HG03097 (cell line): ENCODE data around the gene PTPN9.
"Not testable (repeated sequence)": the region's sequence is repeated elsewhere in the genome, so short reads cannot be mapped to it uniquely, and the experiment has no call there.

Experiments
- ATAC-seq: cut with Tn5 transposase; IDR thresholded peaks from one replicate; pipeline ENCODE4 v1.9.1; 2021; ENCODE audit not compliant: unreplicated experiment, low FRiP score

PTPN9 gene

DNA sequence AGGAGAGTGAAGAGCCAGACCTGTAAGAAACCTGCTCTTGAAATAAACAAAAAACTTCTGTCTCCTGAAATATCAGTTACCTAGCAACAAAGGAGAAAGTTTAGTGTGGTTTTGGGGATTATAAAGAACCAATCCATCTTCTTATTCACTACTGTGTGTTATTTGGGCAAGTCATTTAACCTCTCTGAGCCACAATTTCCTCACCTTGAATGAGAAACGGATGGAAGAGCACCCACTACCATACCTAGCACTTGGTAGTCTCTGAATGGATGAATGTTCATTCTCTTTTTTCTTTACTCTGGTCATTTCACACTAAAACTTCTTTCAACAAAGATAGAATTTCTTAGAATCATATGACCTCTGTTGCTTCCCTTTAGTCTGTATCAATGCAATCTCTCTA, 45.2 kb downstream of the PTPN9 start:
- ATAC-seq: no peak

DNA sequence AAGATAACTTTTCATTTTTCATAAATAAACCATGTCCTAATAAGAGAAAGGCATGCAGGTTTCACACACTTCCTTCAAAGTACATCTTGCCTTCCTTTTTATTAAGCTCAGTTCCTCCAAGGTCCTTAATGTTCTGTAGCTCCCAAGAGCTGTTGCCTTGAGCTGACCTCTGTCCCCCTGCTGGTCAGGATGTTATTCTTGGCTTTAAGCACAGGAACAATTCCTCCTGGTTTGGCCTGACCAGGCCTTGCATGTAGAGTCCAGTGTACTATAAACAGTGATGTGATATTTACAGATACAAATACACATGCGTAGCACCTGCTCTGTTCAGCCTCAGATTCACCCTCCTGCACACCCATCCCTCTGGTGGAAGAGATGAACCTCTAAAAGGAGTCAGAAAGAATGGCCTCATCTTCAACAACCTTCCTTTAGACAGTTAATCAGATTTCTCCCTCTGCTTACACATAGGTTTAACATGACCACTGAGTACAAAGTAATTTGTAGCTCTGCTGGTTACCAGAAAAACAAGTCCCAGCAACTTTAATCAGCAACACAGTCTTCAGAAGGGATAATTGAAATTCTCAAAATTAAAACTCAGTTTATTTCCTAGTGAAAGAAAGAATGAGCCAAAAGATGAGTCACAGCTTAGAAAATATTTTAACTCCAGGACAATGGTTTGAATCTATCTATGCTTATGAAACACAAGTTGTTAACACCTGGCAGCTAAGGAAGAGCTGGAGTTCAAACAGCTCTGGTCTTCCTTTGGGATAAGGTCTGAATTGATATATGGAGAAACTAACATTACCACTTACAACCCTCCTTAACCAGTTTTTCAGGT, 46.5 kb downstream of the PTPN9 start:
- ATAC-seq: no peak

DNA sequence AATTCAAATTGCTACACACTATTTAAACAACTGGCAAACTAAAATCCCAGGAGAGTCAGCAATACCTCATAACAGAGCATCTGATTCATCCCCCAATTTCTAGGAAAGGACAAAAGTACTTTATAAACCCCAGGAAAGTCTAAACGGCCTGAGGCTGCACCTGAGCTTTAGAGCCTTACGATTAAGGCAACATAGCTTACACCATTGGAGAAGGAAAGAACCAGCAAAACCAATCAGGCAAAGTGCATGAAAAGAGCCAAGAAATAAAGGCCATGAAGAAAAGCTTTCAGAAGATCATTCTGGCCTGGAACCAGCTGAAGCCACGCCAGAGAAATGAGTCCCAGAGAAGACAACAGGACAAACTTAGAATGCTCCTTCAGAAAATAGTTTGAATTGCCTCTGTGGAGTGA, 48.1 kb downstream of the PTPN9 start:
- ATAC-seq: no peak

DNA sequence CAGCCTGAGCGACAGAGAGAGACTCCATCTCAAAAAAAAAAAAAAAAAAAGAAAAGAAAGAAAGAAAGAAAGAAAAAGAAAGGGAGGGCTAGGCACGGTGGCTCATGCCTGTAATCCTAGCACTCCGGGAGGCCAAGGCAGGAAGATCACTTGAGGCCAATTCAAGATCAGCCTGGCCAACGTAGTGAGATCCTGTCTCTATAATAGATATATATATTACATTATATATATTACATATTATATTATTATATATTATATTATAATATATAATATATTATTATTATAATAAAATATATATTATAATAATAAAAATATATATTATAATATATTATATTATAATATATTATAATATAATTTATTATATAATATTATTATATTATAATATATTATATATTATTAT, 48.9 kb downstream of the PTPN9 start:
- ATAC-seq: no peak

DNA sequence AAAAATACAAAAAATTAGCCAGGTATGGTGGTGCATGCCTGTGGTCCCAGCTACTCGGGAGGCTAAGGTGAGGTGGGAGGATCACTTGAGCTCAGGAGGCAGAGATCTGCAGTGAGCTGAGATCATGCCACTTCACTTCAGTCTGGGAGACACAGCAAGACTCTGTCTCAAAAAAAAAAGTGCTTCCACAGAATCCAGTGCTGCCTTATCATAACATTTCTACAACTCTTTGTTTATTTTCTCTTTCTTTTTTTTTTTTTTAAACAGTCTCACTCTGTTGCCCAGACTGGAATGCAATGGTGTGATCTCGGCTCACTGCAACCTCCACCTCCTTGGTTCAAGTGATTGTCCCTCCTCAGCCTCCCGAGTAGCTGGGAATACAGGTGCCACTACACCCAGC, 53.4 kb downstream of the PTPN9 start:
- ATAC-seq: not testable (repeated sequence)

DNA sequence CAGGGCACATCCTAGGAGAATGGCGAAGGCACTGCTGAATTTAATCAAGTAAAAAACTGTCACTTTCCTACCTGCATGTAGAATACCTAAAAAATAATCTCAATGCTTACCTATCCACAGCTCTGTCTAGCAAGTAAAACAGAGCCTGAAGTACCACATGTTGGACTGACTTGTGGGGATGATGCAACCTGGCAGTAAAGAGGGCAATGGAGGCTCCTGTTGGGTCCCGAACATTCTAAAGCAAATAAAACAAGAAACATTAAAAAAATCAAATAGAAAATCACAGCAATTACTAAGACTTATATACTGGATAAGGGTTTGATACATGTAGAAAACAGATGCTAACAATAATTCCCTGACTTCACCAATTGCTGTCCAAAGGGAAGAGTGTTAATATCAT, 56.1 kb downstream of the PTPN9 start:
- ATAC-seq: no peak

DNA sequence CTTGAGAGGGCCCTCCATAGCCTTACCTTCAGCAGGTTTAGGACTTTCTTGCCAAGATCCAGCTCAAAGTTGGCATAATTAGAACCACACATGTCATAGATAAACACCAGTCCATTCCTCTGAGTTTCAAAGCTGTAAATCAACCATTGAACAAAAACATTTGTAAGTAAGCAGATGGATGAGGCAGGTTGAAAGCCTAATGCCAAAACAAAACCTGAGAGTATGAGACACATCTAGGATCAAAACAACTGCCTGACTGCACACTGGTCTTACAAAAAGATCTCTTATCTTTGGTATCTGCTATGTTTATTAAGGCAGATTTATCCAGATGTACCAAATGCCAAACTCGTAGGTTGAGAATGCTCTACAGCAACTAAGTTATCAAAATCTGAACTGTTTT, 61.9 kb downstream of the PTPN9 start:
- ATAC-seq: no peak

DNA sequence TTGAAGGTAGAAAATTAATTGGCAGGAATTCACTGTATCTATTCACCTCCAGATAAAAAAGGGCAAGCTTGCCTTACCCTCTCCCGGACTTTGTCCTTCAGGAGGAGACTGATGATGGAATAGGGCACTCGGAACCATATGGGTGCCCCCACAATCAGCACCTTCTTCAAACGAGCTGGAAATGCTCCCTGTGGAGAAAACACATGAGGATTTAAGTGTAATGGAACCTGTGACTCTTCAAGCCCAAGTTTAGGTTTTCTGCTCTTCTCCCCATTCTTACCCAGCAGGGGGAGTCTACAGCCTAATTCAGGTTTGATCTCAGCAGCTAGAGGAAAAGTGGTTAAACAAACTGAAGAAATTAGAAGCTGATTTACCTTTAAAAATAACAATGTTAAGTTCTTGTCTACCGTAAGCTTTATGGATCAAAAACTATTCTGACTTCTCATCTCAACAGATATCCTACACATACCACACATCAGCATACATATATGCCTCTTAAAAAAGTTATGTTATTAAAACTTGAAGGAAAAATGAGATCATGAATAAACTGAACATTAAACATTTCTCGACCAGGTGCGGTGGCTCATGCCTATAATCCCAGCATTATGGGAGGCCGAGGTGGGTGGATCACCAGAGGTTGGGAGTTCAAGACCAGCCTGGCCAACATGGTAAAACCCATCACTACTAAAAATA, 70.1 kb downstream of the PTPN9 start:
- no peak for ATAC-seq

DNA sequence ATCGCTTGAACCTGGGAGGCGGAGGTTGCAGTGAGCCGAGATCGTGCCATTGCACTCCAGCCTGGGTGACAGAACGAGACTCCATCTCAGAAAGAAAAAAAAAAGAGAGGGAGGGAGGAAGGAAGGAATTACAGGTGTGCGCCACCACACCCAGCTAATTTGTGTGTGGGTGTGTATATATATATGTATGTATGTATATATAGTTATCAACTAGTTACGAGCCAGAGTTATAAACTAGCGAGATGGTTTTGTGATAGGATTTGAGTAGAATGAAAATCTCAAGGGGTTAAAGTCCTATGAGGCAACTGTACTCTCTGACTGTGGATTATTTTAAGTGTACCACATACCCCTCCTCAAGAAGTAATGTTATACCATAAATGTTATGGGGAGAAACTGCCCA, 76.8 kb downstream of the PTPN9 start:
- no peak for ATAC-seq

DNA sequence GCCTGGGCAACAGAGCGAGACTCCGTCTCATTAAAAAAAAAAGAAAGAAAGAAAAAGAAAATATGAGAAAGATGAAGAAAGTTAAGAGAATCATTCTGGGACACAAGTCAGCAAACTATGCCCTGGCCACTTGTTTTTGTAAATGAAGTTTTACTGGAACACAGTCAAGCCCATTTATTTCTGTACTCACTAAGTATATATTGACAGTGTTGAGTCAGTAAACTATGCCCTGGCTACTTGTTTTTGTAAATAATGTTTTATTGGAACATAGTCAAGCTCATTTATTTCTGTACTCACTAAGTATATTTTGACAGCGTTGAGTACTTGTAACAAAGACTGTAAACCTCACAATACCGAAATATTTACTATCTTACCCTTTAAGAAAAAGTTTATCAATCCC, 85.4 kb downstream of the PTPN9 start:
- ATAC-seq: no peak

DNA sequence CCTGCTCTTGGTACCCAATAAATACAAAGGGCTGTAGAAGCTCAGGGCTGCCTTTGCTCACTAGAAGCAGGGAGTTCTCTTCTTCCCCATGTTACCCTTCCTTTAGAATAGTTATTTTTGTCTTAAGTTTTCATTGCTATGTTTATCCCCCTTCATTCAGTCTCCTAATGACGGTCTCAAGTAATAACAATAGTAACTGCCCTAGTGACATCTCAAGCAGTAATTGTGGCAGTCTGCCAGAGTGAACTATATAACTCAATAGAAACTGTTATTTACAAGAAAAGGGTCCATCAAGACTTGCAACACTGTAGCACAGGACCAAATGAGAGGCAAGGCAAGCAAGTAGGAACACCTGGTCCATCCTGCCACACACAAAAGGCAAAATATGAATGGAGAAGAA, 95.2 kb downstream of the PTPN9 start:
- no peak for ATAC-seq

DNA sequence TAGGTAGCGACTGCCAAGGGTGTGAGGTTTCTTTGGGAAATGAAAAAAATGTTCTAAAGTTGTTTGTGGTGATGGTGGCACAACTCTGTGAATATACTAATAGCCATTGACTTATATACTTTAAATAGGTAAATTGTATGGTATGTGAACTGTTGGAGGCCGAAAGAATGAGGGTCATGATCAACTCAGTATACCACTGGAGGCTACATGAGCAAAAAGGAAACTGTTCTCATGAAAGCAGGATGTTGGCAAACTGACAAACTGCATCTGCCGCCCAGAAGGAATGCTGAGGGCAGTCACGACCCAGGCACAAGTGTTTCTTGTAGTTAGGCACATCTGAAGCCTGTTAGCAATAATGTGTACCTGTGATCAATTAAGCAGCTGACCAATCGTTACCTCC, 95.6 kb downstream of the PTPN9 start:
- ATAC-seq: not testable (repeated sequence)

DNA sequence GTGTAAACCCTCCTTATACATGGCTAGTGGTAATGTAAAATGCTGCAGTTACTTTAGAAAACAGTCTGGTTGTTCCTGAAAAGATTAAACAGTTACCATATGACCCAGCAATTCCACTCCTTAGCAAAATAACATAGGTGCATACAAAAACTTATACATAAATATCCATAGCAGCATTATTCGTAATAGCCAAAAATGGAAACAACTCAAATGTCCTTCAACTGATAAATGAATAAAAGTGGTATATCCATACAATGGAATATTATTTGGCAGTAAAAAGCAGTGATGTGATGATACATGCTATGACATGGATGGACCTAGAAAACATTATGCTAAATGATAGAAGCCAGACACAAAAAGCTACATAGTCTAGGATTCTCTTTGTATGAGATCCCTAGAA, 96.0 kb downstream of the PTPN9 start:
- no peak for ATAC-seq

DNA sequence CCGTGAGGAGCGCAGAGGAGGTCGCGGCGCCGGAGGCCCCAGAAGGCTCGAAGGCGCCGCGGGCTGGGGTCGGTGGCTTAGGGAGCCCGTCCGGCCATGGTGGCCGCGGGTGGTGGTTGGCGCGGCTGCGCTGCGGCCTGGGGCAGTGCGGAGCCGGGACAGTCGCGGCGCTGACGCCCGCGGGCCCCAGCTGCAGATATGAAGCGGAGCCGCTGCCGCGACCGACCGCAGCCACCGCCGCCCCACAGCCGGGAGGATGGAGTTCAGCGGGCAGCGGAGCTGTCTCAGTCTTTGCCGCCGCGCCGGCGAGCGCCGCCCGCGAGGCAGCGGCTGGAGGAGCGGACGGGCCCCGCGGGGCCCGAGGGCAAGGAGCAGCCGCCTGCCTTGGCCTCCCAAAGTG, 98.7 kb downstream of the PTPN9 start:
- ATAC-seq: not testable (repeated sequence)

DNA sequence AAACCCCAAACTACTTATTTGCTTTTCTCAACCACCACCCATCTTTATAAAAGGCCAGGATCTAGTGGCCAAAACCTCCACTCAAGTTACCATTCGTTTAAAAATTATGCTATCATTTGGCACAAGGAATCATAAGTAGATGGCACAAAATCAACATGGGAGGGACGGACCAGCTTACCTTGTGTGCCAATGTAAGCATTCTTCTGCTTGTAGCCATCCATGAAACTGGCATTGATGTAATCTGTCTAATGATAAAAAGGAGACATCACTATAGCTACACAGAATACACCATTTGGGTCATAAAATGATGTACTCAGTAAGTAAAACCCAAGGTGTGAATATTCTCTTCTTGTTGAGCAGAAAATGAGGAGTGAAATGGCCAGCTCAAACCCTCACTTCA, 99.4 kb downstream of the PTPN9 start:
- ATAC-seq: no peak

DNA sequence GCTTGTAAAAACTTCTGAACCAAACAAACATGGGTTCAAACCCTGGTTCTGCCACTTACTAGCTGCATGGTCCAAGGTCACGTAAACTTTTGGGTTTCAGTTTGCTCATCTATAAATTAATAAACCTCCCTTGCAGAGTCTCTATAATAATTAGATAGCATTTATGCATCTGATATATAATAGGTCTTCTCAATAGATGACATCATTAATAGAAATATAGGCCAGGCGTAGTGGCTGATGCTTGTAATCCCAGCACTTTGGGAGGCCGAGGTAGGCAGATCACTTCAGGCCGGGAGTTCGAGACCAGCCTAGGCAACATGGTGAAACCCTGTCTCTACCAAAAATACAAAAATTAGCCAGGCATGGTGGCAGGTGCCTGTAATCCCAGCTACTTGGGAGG, 102.0 kb downstream of the PTPN9 start:
- not testable (repeated sequence) for ATAC-seq

DNA sequence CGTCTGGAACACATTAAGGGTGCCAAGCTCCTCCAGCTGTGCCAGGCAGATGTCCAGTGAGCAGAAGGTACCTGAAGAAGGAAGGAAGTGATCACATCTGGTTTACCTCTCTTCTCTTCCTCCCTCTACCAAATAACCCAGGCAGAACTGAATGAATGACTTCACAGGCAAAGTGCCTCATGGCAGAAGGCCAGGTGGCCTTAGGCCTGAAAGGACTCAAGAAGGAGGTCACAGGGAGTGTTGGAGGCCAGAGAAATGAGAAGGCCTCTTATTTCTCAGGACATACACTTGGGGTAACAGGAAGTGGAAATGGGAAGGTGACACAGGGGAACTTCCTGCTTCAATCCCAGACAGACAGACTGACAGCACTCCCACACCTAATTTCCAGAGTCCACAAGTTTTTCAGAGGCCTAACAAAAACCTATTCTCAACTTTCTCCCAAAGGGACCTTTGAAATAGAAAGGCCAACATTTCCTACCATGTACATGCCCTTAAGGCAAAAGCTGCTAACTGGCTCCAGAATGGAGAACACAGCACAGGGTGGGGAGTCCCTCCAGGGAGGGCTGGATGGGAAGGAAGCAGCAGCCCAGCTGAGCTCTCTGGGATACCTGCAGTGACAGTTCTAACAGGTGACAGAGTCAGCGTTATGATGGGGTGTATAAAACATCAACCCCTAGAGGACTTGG, 110.1 kb downstream of the PTPN9 start:
- ATAC-seq: no peak

DNA sequence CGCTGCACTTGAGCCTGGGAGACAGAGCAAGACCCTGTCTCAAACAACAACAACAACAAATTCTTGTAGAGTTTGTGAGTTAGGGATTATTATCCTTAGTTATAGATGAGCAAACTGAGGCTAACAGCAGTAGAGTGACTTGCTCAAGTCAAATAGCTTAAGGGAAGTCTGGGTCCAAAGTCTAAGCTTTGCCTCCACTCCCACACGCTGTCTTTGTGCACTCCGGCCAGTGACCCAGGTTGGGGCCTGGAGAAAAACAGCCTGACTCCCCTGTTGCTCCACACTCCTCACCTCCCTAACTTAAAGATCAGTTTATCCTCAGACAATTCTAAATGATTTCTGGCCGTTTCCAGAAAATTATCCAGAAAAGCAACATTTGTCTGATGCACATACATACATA, 118.5 kb downstream of the PTPN9 start:
- ATAC-seq: no peak

DNA sequence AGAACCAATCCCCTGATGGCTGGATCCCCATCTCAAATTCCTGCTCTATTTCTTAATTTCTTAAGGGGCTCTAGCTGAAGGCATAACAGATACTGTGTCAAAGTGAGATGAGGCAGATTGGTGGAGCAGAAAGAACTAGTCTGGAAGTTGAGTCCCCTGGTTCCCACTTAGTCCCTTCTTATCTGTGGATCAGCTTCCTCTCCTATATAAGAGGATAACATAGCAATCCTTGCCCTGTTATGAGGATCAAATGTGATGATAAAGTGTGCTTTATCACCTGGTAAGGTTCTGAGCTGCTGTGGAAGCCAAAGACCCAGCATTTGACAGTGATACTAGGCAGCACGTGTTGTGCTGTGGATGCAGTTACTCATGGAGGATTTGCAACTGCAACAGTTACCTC, 119.5 kb downstream of the PTPN9 start:
- no peak for ATAC-seq

DNA sequence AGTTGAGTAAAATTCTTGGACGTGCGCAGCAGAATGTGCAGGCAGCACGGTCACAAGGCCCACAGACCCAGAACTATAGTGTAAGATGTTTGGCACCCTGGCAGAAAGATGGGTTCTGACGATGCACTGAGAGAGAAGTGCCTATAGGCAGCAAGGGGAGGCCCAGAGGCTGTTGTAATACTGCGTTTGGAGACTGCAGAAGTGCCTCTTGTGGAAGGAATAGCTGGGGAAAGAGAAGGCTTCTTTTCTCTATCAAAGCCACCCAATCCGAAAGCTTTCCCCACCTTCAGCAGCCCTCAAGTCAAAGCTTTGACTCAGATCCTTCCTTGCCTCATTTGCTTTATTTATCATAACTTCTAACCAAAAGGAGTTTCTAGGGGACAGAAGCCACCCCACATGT, 122.4 kb downstream of the PTPN9 start:
- no peak for ATAC-seq

DNA sequence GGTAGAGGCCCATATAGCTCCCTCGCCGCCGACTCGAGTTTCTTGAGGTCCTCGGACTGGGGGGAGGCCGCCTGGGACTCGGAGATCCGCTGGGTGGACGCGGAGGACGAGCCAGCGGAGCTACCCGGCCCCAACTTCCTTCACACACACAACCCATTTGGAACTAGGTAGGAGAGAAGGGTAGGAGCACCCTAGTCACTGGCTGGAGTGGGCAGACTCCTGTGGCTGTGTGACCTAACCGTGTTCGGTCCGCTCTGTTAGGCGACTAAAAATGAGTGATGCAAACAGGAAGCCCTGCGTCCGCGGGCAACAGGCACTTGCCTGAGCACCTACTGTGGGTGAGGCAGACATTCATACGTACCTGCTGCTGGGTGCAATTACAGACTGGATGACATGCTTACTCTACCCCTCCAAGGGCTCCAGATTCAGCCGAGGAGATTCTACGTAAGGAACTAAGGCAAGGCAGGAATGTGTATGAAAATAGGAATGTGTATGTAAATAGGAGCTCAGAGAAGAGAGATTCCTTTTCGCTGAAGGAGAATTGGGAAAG, 123.1 kb downstream of the PTPN9 start:
- ATAC-seq: no peak
